ENCODE results near the gene PCDHA5.

- no peak for TF ChIP-seq CTCF (IDR thresholded peaks at IDR 0.05; ENCODE audit: poor library complexity, severe bottlenecking)
- TF ChIP-seq REST (IDR thresholded peaks at IDR 0.05; ENCODE audit: borderline replicate concordance) = no peak
- no peak for TF ChIP-seq POLR2AphosphoS5 (IDR thresholded peaks at IDR 0.05)
Observed at GRCh38 chr5:140862441-140863295, 41.3 kb downstream of the PCDHA5 start.
